Endodermal cell (in vitro differentiated cells): ENCODE results near the gene TARS1. TPM values are rescaled to one million over a fixed set of nuclear protein-coding genes. Genes with fewer than 3 reads are reported as not detected.

Experiments
- DNase-seq: peaks from one replicate; pipeline ENCODE4 v3.0.0-alpha.2; 2017
- H3K27ac ChIP-seq: 2 replicates; pipeline ENCODE4 v1.5.1; 2013; ENCODE audit warnings: mild to moderate bottlenecking, low read depth, low read length, moderate library complexity
- H3K27me3 ChIP-seq: 2 replicates; pipeline ENCODE4 v1.6.1; 2013; ENCODE audit warnings: mild to moderate bottlenecking, low read length, moderate library complexity; ENCODE audit not compliant: insufficient read depth, control insufficient read depth, poor library complexity, severe bottlenecking
- H3K36me3 ChIP-seq: 2 replicates; pipeline ENCODE4 v1.7.0; 2013; ENCODE audit warnings: mild to moderate bottlenecking, low read length, moderate library complexity; ENCODE audit not compliant: control insufficient read depth, insufficient read depth
- H3K4me1 ChIP-seq: one replicate; pipeline ENCODE4 v1.7.0; 2013; ENCODE audit warnings: low read length; ENCODE audit not compliant: control insufficient read depth, insufficient read depth
- H3K4me3 ChIP-seq: 2 replicates; pipeline ENCODE4 v1.5.1; 2013; ENCODE audit warnings: mild to moderate bottlenecking, low read length, moderate library complexity
- H3K9ac ChIP-seq: 2 replicates; pipeline ENCODE4 v1.6.1; 2013; ENCODE audit warnings: mild to moderate bottlenecking, low read length, moderate library complexity; ENCODE audit not compliant: poor library complexity, severe bottlenecking; ENCODE audit errors: extremely low read depth
- H3K9me3 ChIP-seq: 2 replicates; pipeline ENCODE4 v1.6.1; 2013; ENCODE audit warnings: mild to moderate bottlenecking, low read length, moderate library complexity; ENCODE audit not compliant: control insufficient read depth
- H3K27ac Mint-ChIP-seq: 2 replicates; pipeline ENCODE4 v1.8.0; 2020; ENCODE audit warnings: mixed read lengths
- H3K27me3 Mint-ChIP-seq: 2 replicates; pipeline ENCODE4 v1.8.0; 2021; ENCODE audit warnings: mild to moderate bottlenecking, mixed read lengths; ENCODE audit not compliant: insufficient read depth
- H3K36me3 Mint-ChIP-seq: 2 replicates; pipeline ENCODE4 v1.8.0; 2020; ENCODE audit warnings: low read depth, mixed read lengths
- H3K4me1 Mint-ChIP-seq: 2 replicates; pipeline ENCODE4 v1.8.0; 2020; ENCODE audit warnings: mixed read lengths
- H3K4me3 Mint-ChIP-seq: 2 replicates; pipeline ENCODE4 v1.8.0; 2020; ENCODE audit warnings: mild to moderate bottlenecking, moderate library complexity, mixed read lengths
- H3K9me3 Mint-ChIP-seq: 2 replicates; pipeline ENCODE4 v1.8.0; 2020; ENCODE audit warnings: mild to moderate bottlenecking, mixed read lengths
- WGBS, 2 experiments: methylation state at CpG; one replicate each; pipeline versions ENCODE4 v1.1.5 to v1.1.7; 2013; ENCODE audit warnings: missing lambda C conversion rate in 2 of 2, mixed read lengths in 1 of 2; ENCODE audit not compliant: insufficient coverage in 1 of 2, insufficient read length in 1 of 2; 5-methylcytosine and 5-hydroxymethylcytosine counted together
- total RNA-seq, 2 donors: library from RNA; stranded (reverse); fragmentation: NEBNext Ultra II Directional in 1 of 2; extraction: Animal tissue kit (Norgen Biotek cat#: 25700) in 1 of 2; gene quantifications; 2 replicates in 1 of 2; 3 replicates in 1 of 2; pipeline ENCODE4 v1.2.1, GENCODE V29; 2021
- TF ChIP-seq, protein P1 (sequence below): fragments of 200-600 bp; sonication (generic); conservative IDR thresholded peaks from 2 replicates; pipeline ENCODE4 v1.5.0; 2021; ENCODE audit warnings: antibody characterized with exemption, mild to moderate bottlenecking

TARS1 gene
- total RNA-seq, 2 donors from 2014 or later = 143 to 179 TPM

DNA sequence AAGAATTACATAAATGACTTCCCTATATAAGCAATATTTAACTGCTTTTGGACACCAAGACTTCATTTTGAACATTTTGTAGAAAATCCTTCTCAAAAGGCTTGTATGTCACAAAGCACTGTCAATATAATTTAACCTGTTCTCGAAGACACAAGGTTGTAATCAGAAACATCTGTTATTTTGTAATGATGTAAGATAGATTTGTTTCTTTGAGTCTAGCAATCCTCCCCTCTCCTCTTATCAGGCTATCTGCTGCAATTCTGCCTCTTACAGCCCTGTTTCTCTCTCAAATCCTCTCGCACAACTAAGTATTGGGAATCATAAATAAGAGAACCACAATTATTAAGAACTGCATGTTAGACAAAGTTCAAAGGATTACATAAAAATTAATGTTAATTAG is 18.6 kb upstream of the TARS1 start:
- Mint-ChIP-seq H3K36me3 (no peaks in the 10 kb centered on the region), H3K9me3 (no peaks in the 10 kb centered on the region), H3K4me1 (no peaks in the 10 kb centered on the region), H3K27me3 (peaks cover 3% of the 10 kb centered on the region), H3K4me3 (no peak overlapping the region), H3K27ac (no peak overlapping the region)
- H3K4me1 ChIP-seq = no peaks in the 10 kb centered on the region
- DNase-seq = no peak
- H3K9ac ChIP-seq = no peak overlapping the region
- H3K9me3 ChIP-seq = no peaks in the 10 kb centered on the region
- TF ChIP-seq, protein P1, sequence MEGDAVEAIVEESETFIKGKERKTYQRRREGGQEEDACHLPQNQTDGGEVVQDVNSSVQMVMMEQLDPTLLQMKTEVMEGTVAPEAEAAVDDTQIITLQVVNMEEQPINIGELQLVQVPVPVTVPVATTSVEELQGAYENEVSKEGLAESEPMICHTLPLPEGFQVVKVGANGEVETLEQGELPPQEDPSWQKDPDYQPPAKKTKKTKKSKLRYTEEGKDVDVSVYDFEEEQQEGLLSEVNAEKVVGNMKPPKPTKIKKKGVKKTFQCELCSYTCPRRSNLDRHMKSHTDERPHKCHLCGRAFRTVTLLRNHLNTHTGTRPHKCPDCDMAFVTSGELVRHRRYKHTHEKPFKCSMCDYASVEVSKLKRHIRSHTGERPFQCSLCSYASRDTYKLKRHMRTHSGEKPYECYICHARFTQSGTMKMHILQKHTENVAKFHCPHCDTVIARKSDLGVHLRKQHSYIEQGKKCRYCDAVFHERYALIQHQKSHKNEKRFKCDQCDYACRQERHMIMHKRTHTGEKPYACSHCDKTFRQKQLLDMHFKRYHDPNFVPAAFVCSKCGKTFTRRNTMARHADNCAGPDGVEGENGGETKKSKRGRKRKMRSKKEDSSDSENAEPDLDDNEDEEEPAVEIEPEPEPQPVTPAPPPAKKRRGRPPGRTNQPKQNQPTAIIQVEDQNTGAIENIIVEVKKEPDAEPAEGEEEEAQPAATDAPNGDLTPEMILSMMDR = no peak
- H3K36me3 ChIP-seq = no peaks in the 10 kb centered on the region
- H3K27me3 ChIP-seq = no peaks in the 10 kb centered on the region
- H3K27ac ChIP-seq = no peak overlapping the region
- no peak overlapping the region for H3K4me3 ChIP-seq
- 83% methylated on average over 2 of the region's 2 CpGs; no CpG with 5 or more reads in 1 of the 2 experiments for WGBS, 2 experiments

GRCh38 chr5:33423018-33423630 is 17.6 kb upstream of the TARS1 start:
- no peaks in the 10 kb centered on the region for H3K4me1 ChIP-seq
- WGBS, 2 experiments = 16 to 17% methylated on average over 1 to 3 of the region's 3 CpGs
- H3K9me3 ChIP-seq = no peaks in the 10 kb centered on the region
- Mint-ChIP-seq H3K27ac (no peak overlapping the region), H3K9me3 (no peaks in the 10 kb centered on the region), H3K4me1 (no peaks in the 10 kb centered on the region), H3K27me3 (no peaks in the 10 kb centered on the region), H3K4me3 (no peak overlapping the region), H3K36me3 (no peaks in the 10 kb centered on the region)
- no peak overlapping the region for H3K9ac ChIP-seq
- no peak overlapping the region for H3K27ac ChIP-seq
- TF ChIP-seq, protein P1 = peak; percentile 73
- H3K4me3 ChIP-seq = no peak overlapping the region
- no peaks in the 10 kb centered on the region for H3K36me3 ChIP-seq
- DNase-seq = no peak
- no peaks in the 10 kb centered on the region for H3K27me3 ChIP-seq

GRCh38 chr5:33425314-33425713 is 15.5 kb upstream of the TARS1 start:
- 88 to 100% methylated on average over 1 to 2 of the region's 2 CpGs for WGBS, 2 experiments
- Histone ChIP-seq H3K4me3 (no peak overlapping the region), H3K27ac (no peak overlapping the region), H3K4me1 (no peaks in the 10 kb centered on the region), H3K27me3 (no peaks in the 10 kb centered on the region), H3K36me3 (no peaks in the 10 kb centered on the region), H3K9me3 (no peaks in the 10 kb centered on the region), H3K9ac (no peak overlapping the region)
- Mint-ChIP-seq H3K4me1 (no peaks in the 10 kb centered on the region), H3K36me3 (no peaks in the 10 kb centered on the region), H3K27ac (no peak overlapping the region), H3K9me3 (peaks cover 5% of the 10 kb centered on the region), H3K4me3 (no peak overlapping the region), H3K27me3 (no peaks in the 10 kb centered on the region)
- no peak for DNase-seq
- TF ChIP-seq, protein P1 = no peak
